ENCODE data around the gene ZKSCAN3.
"Not testable (repeated sequence)": the region's sequence is repeated elsewhere in the genome, so short reads cannot be mapped to it uniquely, and the experiment has no call there.

ZKSCAN3 gene

GRCh38 chr6:28355743-28356665 is 6.3 kb downstream of the ZKSCAN3 start:
- H3K9ac ChIP-seq (ENCODE audit: low read length) = peak overlapping the region; percentile 18
- no peak overlapping the region; the same call in 1 of the 2 replicates for H3K27ac ChIP-seq (ENCODE audit: low read depth, low read length)
- peaks cover 14% of the 10 kb centered on the region for H3K9me3 ChIP-seq (ENCODE audit: control insufficient read depth, insufficient read depth, low read depth, low read length)
- H3K4me1 ChIP-seq (ENCODE audit: control insufficient read depth, insufficient read depth, low read length) = peaks cover 14% of the 10 kb centered on the region
- no peaks in the 10 kb centered on the region for H3K27me3 ChIP-seq (ENCODE audit: control insufficient read depth, insufficient read depth, low read length)
- peak overlapping the region; percentile 50 for H3K4me3 ChIP-seq (ENCODE audit: low read depth, low read length)
- H3K36me3 ChIP-seq (ENCODE audit: control insufficient read depth, insufficient read depth, low read length) = peaks cover 7% of the 10 kb centered on the region

- H3K36me3 ChIP-seq (ENCODE audit: control insufficient read depth, insufficient read depth, low read length) = peaks cover 10% of the 10 kb centered on the region
- H3K9ac ChIP-seq (ENCODE audit: low read length) = peak overlapping the region; percentile 16
- no peaks in the 10 kb centered on the region for H3K27me3 ChIP-seq (ENCODE audit: control insufficient read depth, insufficient read depth, low read length)
- peaks cover 9% of the 10 kb centered on the region for H3K4me1 ChIP-seq (ENCODE audit: control insufficient read depth, insufficient read depth, low read length)
- peaks cover 14% of the 10 kb centered on the region for H3K9me3 ChIP-seq (ENCODE audit: control insufficient read depth, insufficient read depth, low read depth, low read length)
- H3K4me3 ChIP-seq (ENCODE audit: low read depth, low read length) = 0 out of 2 replicates have a peak overlapping the region, but pooled peaks have one; percentile 17
- no peak overlapping the region; the same call in 1 of the 2 replicates for H3K27ac ChIP-seq (ENCODE audit: low read depth, low read length)
Measured at GRCh38 chr6:28356666-28357020, 6.9 kb downstream of the ZKSCAN3 start.

- H3K4me3 ChIP-seq (ENCODE audit: low read depth, low read length) = no peak overlapping the region
- peaks cover 10% of the 10 kb centered on the region for H3K36me3 ChIP-seq (ENCODE audit: control insufficient read depth, insufficient read depth, low read length)
- no peak overlapping the region for H3K27ac ChIP-seq (ENCODE audit: low read depth, low read length)
- H3K9me3 ChIP-seq (ENCODE audit: control insufficient read depth, insufficient read depth, low read depth, low read length) = peaks cover 14% of the 10 kb centered on the region
- no peaks in the 10 kb centered on the region for H3K27me3 ChIP-seq (ENCODE audit: control insufficient read depth, insufficient read depth, low read length)
- peak overlapping the region; percentile 16 for H3K9ac ChIP-seq (ENCODE audit: low read length)
- H3K4me1 ChIP-seq (ENCODE audit: control insufficient read depth, insufficient read depth, low read length) = peaks cover 9% of the 10 kb centered on the region
Measured at GRCh38 chr6:28357036-28357435, 7.3 kb downstream of the ZKSCAN3 start.

GRCh38 chr6:28359562-28359961 is 9.8 kb downstream of the ZKSCAN3 start:
- H3K27ac ChIP-seq (ENCODE audit: low read depth, low read length); H3K9me3 ChIP-seq (ENCODE audit: control insufficient read depth, insufficient read depth, low read depth, low read length); H3K9ac ChIP-seq (ENCODE audit: low read length); H3K27me3 ChIP-seq (ENCODE audit: control insufficient read depth, insufficient read depth, low read length); H3K4me1 ChIP-seq (ENCODE audit: control insufficient read depth, insufficient read depth, low read length); H3K4me3 ChIP-seq (ENCODE audit: low read depth, low read length): not testable (repeated sequence)
- H3K36me3 ChIP-seq (ENCODE audit: control insufficient read depth, insufficient read depth, low read length) = peaks cover 29% of the 10 kb centered on the region

- Histone ChIP-seq H3K9me3 (ENCODE audit: control insufficient read depth, insufficient read depth, low read depth, low read length) (0 out of 2 replicates have a peak, but pooled peaks cover 3% of the 10 kb centered on the region), H3K36me3 (ENCODE audit: control insufficient read depth, insufficient read depth, low read length) (peaks cover 42% of the 10 kb centered on the region), H3K4me3 (ENCODE audit: low read depth, low read length) (no peak overlapping the region), H3K27me3 (ENCODE audit: control insufficient read depth, insufficient read depth, low read length) (no peaks in the 10 kb centered on the region), H3K9ac (ENCODE audit: low read length) (no peak overlapping the region), H3K27ac (ENCODE audit: low read depth, low read length) (no peak overlapping the region), H3K4me1 (ENCODE audit: control insufficient read depth, insufficient read depth, low read length) (peaks cover 4% of the 10 kb centered on the region)
Measured at GRCh38 chr6:28360961-28361360, 11.2 kb downstream of the ZKSCAN3 start.

- H3K4me3 ChIP-seq (ENCODE audit: low read depth, low read length); H3K9me3 ChIP-seq (ENCODE audit: control insufficient read depth, insufficient read depth, low read depth, low read length); H3K9ac ChIP-seq (ENCODE audit: low read length); H3K4me1 ChIP-seq (ENCODE audit: control insufficient read depth, insufficient read depth, low read length); H3K27ac ChIP-seq (ENCODE audit: low read depth, low read length); H3K27me3 ChIP-seq (ENCODE audit: control insufficient read depth, insufficient read depth, low read length): not testable (repeated sequence)
- H3K36me3 ChIP-seq (ENCODE audit: control insufficient read depth, insufficient read depth, low read length) = peaks cover 44% of the 10 kb centered on the region
Measured at GRCh38 chr6:28365590-28365989, 15.8 kb downstream of the ZKSCAN3 start.

GRCh38 chr6:28368522-28368921 is 18.8 kb downstream of the ZKSCAN3 start:
- Histone ChIP-seq H3K27me3 (ENCODE audit: control insufficient read depth, insufficient read depth, low read length) (no peaks in the 10 kb centered on the region), H3K9me3 (ENCODE audit: control insufficient read depth, insufficient read depth, low read depth, low read length) (no peaks in the 10 kb centered on the region), H3K4me1 (ENCODE audit: control insufficient read depth, insufficient read depth, low read length) (no peaks in the 10 kb centered on the region), H3K9ac (ENCODE audit: low read length) (no peak overlapping the region), H3K4me3 (ENCODE audit: low read depth, low read length) (no peak overlapping the region), H3K36me3 (ENCODE audit: control insufficient read depth, insufficient read depth, low read length) (peaks cover 31% of the 10 kb centered on the region), H3K27ac (ENCODE audit: low read depth, low read length) (no peak overlapping the region)

GRCh38 chr6:28369463-28369862 is 19.7 kb downstream of the ZKSCAN3 start:
- H3K4me1 ChIP-seq (ENCODE audit: control insufficient read depth, insufficient read depth, low read length) = no peaks in the 10 kb centered on the region
- no peak overlapping the region for H3K4me3 ChIP-seq (ENCODE audit: low read depth, low read length)
- no peaks in the 10 kb centered on the region for H3K9me3 ChIP-seq (ENCODE audit: control insufficient read depth, insufficient read depth, low read depth, low read length)
- no peak overlapping the region for H3K27ac ChIP-seq (ENCODE audit: low read depth, low read length)
- no peaks in the 10 kb centered on the region for H3K27me3 ChIP-seq (ENCODE audit: control insufficient read depth, insufficient read depth, low read length)
- H3K9ac ChIP-seq (ENCODE audit: low read length) = no peak overlapping the region
- peaks cover 22% of the 10 kb centered on the region for H3K36me3 ChIP-seq (ENCODE audit: control insufficient read depth, insufficient read depth, low read length)

GRCh38 chr6:28370440-28370839 is 20.7 kb downstream of the ZKSCAN3 start:
- no peaks in the 10 kb centered on the region for H3K27me3 ChIP-seq (ENCODE audit: control insufficient read depth, insufficient read depth, low read length)
- H3K27ac ChIP-seq (ENCODE audit: low read depth, low read length) = no peak overlapping the region
- no peak overlapping the region for H3K9ac ChIP-seq (ENCODE audit: low read length)
- H3K9me3 ChIP-seq (ENCODE audit: control insufficient read depth, insufficient read depth, low read depth, low read length) = no peaks in the 10 kb centered on the region
- H3K36me3 ChIP-seq (ENCODE audit: control insufficient read depth, insufficient read depth, low read length) = peaks cover 13% of the 10 kb centered on the region
- H3K4me3 ChIP-seq (ENCODE audit: low read depth, low read length) = no peak overlapping the region
- H3K4me1 ChIP-seq (ENCODE audit: control insufficient read depth, insufficient read depth, low read length) = no peaks in the 10 kb centered on the region

- Histone ChIP-seq H3K9me3 (ENCODE audit: control insufficient read depth, insufficient read depth, low read depth, low read length) (no peaks in the 10 kb centered on the region), H3K36me3 (ENCODE audit: control insufficient read depth, insufficient read depth, low read length) (peaks cover 7% of the 10 kb centered on the region), H3K4me3 (ENCODE audit: low read depth, low read length) (no peak overlapping the region), H3K27ac (ENCODE audit: low read depth, low read length) (no peak overlapping the region), H3K4me1 (ENCODE audit: control insufficient read depth, insufficient read depth, low read length) (no peaks in the 10 kb centered on the region), H3K27me3 (ENCODE audit: control insufficient read depth, insufficient read depth, low read length) (no peaks in the 10 kb centered on the region), H3K9ac (ENCODE audit: low read length) (no peak overlapping the region)
Measured at GRCh38 chr6:28371280-28371679, 21.5 kb downstream of the ZKSCAN3 start.

GRCh38 chr6:28371706-28372451 is 22.1 kb downstream of the ZKSCAN3 start:
- Histone ChIP-seq H3K9ac (ENCODE audit: low read length) (no peak overlapping the region), H3K4me1 (ENCODE audit: control insufficient read depth, insufficient read depth, low read length) (no peaks in the 10 kb centered on the region), H3K4me3 (ENCODE audit: low read depth, low read length) (no peak overlapping the region), H3K36me3 (ENCODE audit: control insufficient read depth, insufficient read depth, low read length) (peaks cover 2% of the 10 kb centered on the region; the same call in 1 of the 2 replicates), H3K27ac (ENCODE audit: low read depth, low read length) (no peak overlapping the region), H3K9me3 (ENCODE audit: control insufficient read depth, insufficient read depth, low read depth, low read length) (no peaks in the 10 kb centered on the region), H3K27me3 (ENCODE audit: control insufficient read depth, insufficient read depth, low read length) (no peaks in the 10 kb centered on the region)

All from HUES6 (cell line).